Smooth muscle cell (in vitro differentiated cells): ENCODE measurements around the gene SLC9A7. TPM values are rescaled to one million over a fixed set of nuclear protein-coding genes. Genes with fewer than 3 reads are reported as not detected.

Experiments used
- DNase-seq: peaks from one replicate; lab custom pipeline; 2025; ENCODE audit not compliant: unreplicated experiment; lab: John Stamatoyannopoulos, UW
- H2AFZ ChIP-seq: fragments of 200-600 bp; sonication (generic); 2 replicates; pipeline ENCODE4 v1.6.0; 2016; ENCODE audit warnings: antibody characterized with exemption, low read depth, mild to moderate bottlenecking
- H3F3A ChIP-seq: fragments of 200-600 bp; sonication (generic); 2 replicates; pipeline ENCODE4 v1.6.0; 2017; ENCODE audit warnings: antibody characterized with exemption, low read depth
- H3K27ac ChIP-seq: fragments of 200-600 bp; sonication (generic); 2 replicates; pipeline ENCODE4 v1.5.1; 2016; ENCODE audit warnings: low read depth, mild to moderate bottlenecking
- H3K27me3 ChIP-seq: fragments of 200-600 bp; sonication (generic); 2 replicates; pipeline ENCODE4 v1.6.1; 2016; ENCODE audit warnings: low read depth, mild to moderate bottlenecking
- H3K36me3 ChIP-seq: fragments of 200-600 bp; sonication (generic); 2 replicates; pipeline ENCODE4 v1.5.1; 2016; ENCODE audit warnings: low read depth
- H3K4me1 ChIP-seq: fragments of 200-600 bp; sonication (generic); 2 replicates; pipeline ENCODE4 v1.5.1; 2016; ENCODE audit warnings: low read depth
- H3K4me2 ChIP-seq: fragments of 200-600 bp; sonication (generic); 2 replicates; pipeline ENCODE4 v1.6.0; 2016; ENCODE audit warnings: mild to moderate bottlenecking
- H3K4me3 ChIP-seq: fragments of 200-600 bp; sonication (generic); 2 replicates; pipeline ENCODE4 v1.5.1; 2016; ENCODE audit warnings: mild to moderate bottlenecking
- H3K79me2 ChIP-seq: fragments of 200-600 bp; sonication (generic); 2 replicates; pipeline ENCODE4 v1.6.0; 2016; ENCODE audit warnings: low read depth, mild to moderate bottlenecking
- H3K9ac ChIP-seq: fragments of 200-600 bp; sonication (generic); 2 replicates; pipeline ENCODE4 v1.6.0; 2016; ENCODE audit warnings: low read depth
- H3K9me3 ChIP-seq: fragments of 200-600 bp; sonication (generic); replicated peaks from 2 replicates; pipeline ENCODE4 v1.5.1; 2016; ENCODE audit warnings: low read depth
- H4K20me1 ChIP-seq: fragments of 200-600 bp; sonication (generic); 2 replicates; pipeline ENCODE4 v1.6.0; 2016; ENCODE audit warnings: low read depth
- CTCF ChIP-seq: fragments of 200-600 bp; sonication (generic); IDR thresholded peaks from 2 replicates; pipeline ENCODE4 v1.5.1; 2017; ENCODE audit warnings: borderline replicate concordance, mild to moderate bottlenecking, antibody characterized with exemption; ENCODE audit not compliant: insufficient read depth, poor library complexity, severe bottlenecking
- WGBS: methylation state at CpG from one replicate; pipeline ENCODE4 v1.1.7; 2016; ENCODE audit warnings: low lambda C conversion rate; 5-methylcytosine and 5-hydroxymethylcytosine counted together
- polyA plus RNA-seq: library from polyadenylated mRNA; unstranded; fragments of >200 nt; fragmentation: Nextera tagmentation; extraction: Ambion mirVana; gene quantifications from 2 replicates; pipeline ENCODE4 v1.2.1, GENCODE V29; 2016
- total RNA-seq: library from RNA; depleted of rRNA; stranded (reverse); fragments of >200 nt; gene quantifications from 2 replicates; pipeline ENCODE4 v1.2.3, GENCODE V29; 2014

SLC9A7 gene
- total and polyA plus RNA-seq, 2 experiments from 2014 or later = 0.83 to 6.7 TPM

GRCh38 chrX:46627711-46628419 lies 131.1 kb downstream of the SLC9A7 start:
- WGBS = 68% methylated on average over 10 of the region's 10 CpGs
- H3K79me2 ChIP-seq = no peaks in the 10 kb centered on the region
- no peak overlapping the region for H3K4me2 ChIP-seq
- H3K27ac ChIP-seq = no peak overlapping the region
- TF ChIP-seq CTCF = no peak
- no peaks in the 10 kb centered on the region for H3K27me3 ChIP-seq
- no peaks in the 10 kb centered on the region for H3K4me1 ChIP-seq
- H4K20me1 ChIP-seq = no peaks in the 10 kb centered on the region
- no peaks in the 10 kb centered on the region for H3K9me3 ChIP-seq
- no peak overlapping the region for H2AFZ ChIP-seq
- no peaks in the 10 kb centered on the region for H3F3A ChIP-seq
- H3K9ac ChIP-seq = no peak overlapping the region
- H3K4me3 ChIP-seq = no peak overlapping the region
- DNase-seq = no peak
- H3K36me3 ChIP-seq = no peaks in the 10 kb centered on the region

GRCh38 chrX:46627062-46627461 lies 131.9 kb downstream of the SLC9A7 start:
- no peaks in the 10 kb centered on the region for H4K20me1 ChIP-seq
- H3K4me2 ChIP-seq = no peak overlapping the region
- no peak for TF ChIP-seq CTCF
- 64% methylated on average over 4 of the region's 4 CpGs for WGBS
- H3F3A ChIP-seq = no peaks in the 10 kb centered on the region
- H3K36me3 ChIP-seq = no peaks in the 10 kb centered on the region
- no peak overlapping the region for H3K27ac ChIP-seq
- H3K9ac ChIP-seq = no peak overlapping the region
- no peaks in the 10 kb centered on the region for H3K27me3 ChIP-seq
- H2AFZ ChIP-seq = no peak overlapping the region
- H3K9me3 ChIP-seq = no peaks in the 10 kb centered on the region
- no peak for DNase-seq
- no peaks in the 10 kb centered on the region for H3K79me2 ChIP-seq
- H3K4me3 ChIP-seq = no peak overlapping the region
- H3K4me1 ChIP-seq = no peaks in the 10 kb centered on the region

GRCh38 chrX:46626566-46626965 lies 132.4 kb downstream of the SLC9A7 start:
- no peak for DNase-seq
- Histone ChIP-seq H3F3A (no peaks in the 10 kb centered on the region), H3K27ac (no peak overlapping the region), H3K4me3 (no peak overlapping the region), H3K9ac (no peak overlapping the region), H3K79me2 (no peaks in the 10 kb centered on the region), H3K27me3 (no peaks in the 10 kb centered on the region), H3K9me3 (no peaks in the 10 kb centered on the region), H4K20me1 (no peaks in the 10 kb centered on the region), H3K36me3 (no peaks in the 10 kb centered on the region), H3K4me2 (no peak overlapping the region), H3K4me1 (no peaks in the 10 kb centered on the region), H2AFZ (no peak overlapping the region)
- WGBS = 91% methylated on average over 7 of the region's 7 CpGs
- TF ChIP-seq CTCF = no peak
